Lower leg skin (tissue), 3 donors: Measurements from ENCODE around the gene MFSD11.
"Not testable (repeated sequence)": the region's sequence is repeated elsewhere in the genome, so short reads cannot be mapped to it uniquely, and the experiment has no call there.

ENCODE experiments used
- CTCF ChIP-seq, 3 donors: fragments of 450-650 bp; IDR thresholded peaks; one replicate each; pipeline ENCODE4 v1.5.1; 2016; ENCODE audit warnings: antibody characterized with exemption in 3 of 3, mild to moderate bottlenecking in 3 of 3, moderate library complexity in 2 of 3
- POLR2A ChIP-seq, 2 donors: fragments of 450-650 bp; IDR thresholded peaks; one replicate each; pipeline ENCODE4 v1.6.1; 2016 to 2017; ENCODE audit warnings: antibody characterized with exemption in 2 of 2, mild to moderate bottlenecking in 1 of 2, moderate library complexity in 1 of 2

GRCh38 chr17:76806151-76806550 is 68.2 kb downstream of the MFSD11 start:
- not testable (repeated sequence) for TF ChIP-seq POLR2A, CTCF (IDR thresholded peaks at IDR 0.05)
